ENCODE results near the gene TMEM44. TPM values are rescaled to one million over a fixed set of nuclear protein-coding genes. Genes with fewer than 3 reads are reported as not detected.

TMEM44 gene
- total and polyA plus RNA-seq, 2 of the 4 experiments (the other 2 are of a cell fraction), result 9.7 to 24.2 TPM

DNA sequence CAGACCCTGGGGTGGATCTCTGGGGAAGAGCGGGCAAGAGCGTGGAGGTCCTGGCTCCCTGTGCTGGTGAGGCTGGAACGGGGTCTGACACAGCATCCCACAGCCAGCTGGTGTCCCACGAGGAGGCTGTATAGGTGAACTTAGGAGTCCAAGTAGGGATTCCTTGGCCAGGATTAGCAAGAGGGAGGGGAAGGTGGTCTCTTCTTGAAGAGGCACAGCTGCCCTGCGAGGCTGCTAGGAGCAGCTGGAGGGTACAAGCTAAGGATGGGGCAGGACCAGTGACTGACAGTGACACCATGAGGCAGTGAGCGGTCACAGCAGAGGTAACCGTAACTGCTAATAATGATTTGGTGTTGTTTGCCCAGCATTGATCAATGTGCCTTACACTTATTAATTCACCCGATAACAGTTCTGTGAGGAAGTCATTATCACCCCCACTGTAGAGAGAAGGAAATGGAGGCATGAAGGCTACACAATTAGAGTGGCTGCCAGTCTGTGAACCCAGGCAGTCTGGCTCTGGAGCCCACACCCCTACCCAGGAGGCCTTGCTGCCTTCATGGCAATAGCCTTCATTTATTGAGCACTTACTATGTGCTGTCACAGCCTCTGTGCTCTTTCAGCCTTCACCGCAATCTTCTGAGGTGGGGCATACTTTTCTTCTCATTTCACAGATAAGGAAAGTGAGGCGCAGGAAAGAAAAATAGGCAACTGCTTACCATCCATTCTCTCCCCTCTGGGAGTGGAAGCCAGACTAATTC lies 59.4 kb downstream of the TMEM44 start:
- H2BK120ac ChIP-seq (ENCODE audit: low read depth, low read length), result peak overlapping the region; percentile 100
- H4K91ac ChIP-seq (ENCODE audit: insufficient read depth, low read depth, low read length), result peak overlapping the region; percentile 97
- H3K27me3 ChIP-seq (ENCODE audit: control insufficient read depth, insufficient read depth, low read length), result no peaks in the 10 kb centered on the region
- H2AK9ac ChIP-seq (replicated peaks; ENCODE audit: low read depth, low read length, poor library complexity), result peak overlapping the region; percentile 12
- H3K4me3 ChIP-seq (ENCODE audit: insufficient read depth, low read depth, low read length), result no peak overlapping the region
- H2AFZ ChIP-seq (replicated peaks; ENCODE audit: low read length, poor library complexity), result peak overlapping the region; percentile 9
- ChIA-PET CTCF (interaction anchor here (0.6 to 2.6 kb wide), 4 partner anchors 85 to 103 kb away, joined by 3 to 10 read pairs (median 6); no protein-coding TSS in a partner anchor), POLR2A (ENCODE audit: unreplicated experiment) (no interaction called here)
- peak overlapping the region; percentile 19 for H2BK5ac ChIP-seq (ENCODE audit: low read depth, low read length, poor library complexity, severe bottlenecking)
- H4K8ac ChIP-seq (ENCODE audit: low read depth in 2 of 2, low read length in 2 of 2), result peak overlapping the region; percentile 90 to 99
- H3K56ac ChIP-seq (ENCODE audit: extremely low read depth, insufficient read depth, low read length), result no peak overlapping the region
- peak overlapping the region; percentile 87 for H2AK5ac ChIP-seq (ENCODE audit: low read depth, low read length)
- intact Hi-C loops (cut with micrococcal nuclease), result loop anchor here (1.0 to 2.0 kb wide), 2 partner anchors 89 to 102 kb away; no protein-coding TSS in a partner anchor
- no peaks in the 10 kb centered on the region for H3K9me3 ChIP-seq (ENCODE audit: control insufficient read depth, insufficient read depth, low read length)
- no peak overlapping the region for H3K4me2 ChIP-seq (ENCODE audit: low read depth, low read length)
- H3K9ac ChIP-seq (ENCODE audit: low read depth, low read length), result no peak overlapping the region
- peak overlapping the region; percentile 99 for H2BK20ac ChIP-seq (ENCODE audit: low read depth, low read length)
- H3K9me1 ChIP-seq (ENCODE audit: insufficient read depth, low read length), result peaks cover 33% of the 10 kb centered on the region
- H4K5ac ChIP-seq (ENCODE audit: low read depth, low read length), result peak overlapping the region; percentile 9; the same call in 1 of the 2 replicates
- no TSS peak for BruUV-seq (replicated peaks)
- DNase-seq (peak; percentile 68), ATAC-seq (ENCODE audit: low read depth) (peak; percentile 27; the same call in 1 of the 2 replicates)
- peak overlapping the region; percentile 25 for H3K27ac ChIP-seq (ENCODE audit: insufficient read depth, low read length)
- H3K79me1 ChIP-seq (ENCODE audit: low read depth in 1 of 2, low read length in 2 of 2), result peaks cover 0 to 33% of the 10 kb centered on the region in 2 experiments; a peak in 2 of 4 replicates
- H4K20me1 ChIP-seq (ENCODE audit: insufficient read depth, low read length), result no peaks in the 10 kb centered on the region
- peak overlapping the region; percentile 48; the same call in 1 of the 2 replicates for H3K18ac ChIP-seq (ENCODE audit: low read depth, low read length)
- H3K4me1 ChIP-seq (ENCODE audit: control insufficient read depth, insufficient read depth, low read length), result peaks cover 32% of the 10 kb centered on the region
- dilution Hi-C loops (cut with HindIII; ENCODE audit: low sequenced_read_pairs, unreplicated experiment), result no loop called here
- H3K14ac ChIP-seq (replicated peaks; ENCODE audit: low read depth, low read length), result peak overlapping the region; percentile 10
- peak overlapping the region; percentile 99 for H3K4ac ChIP-seq (ENCODE audit: low read depth, low read length)
- in situ Hi-C loops (cut with MboI; ENCODE audit: low sequenced_read_pairs), result no loop called here
- H2BK15ac ChIP-seq (ENCODE audit: low read depth, low read length), result peak overlapping the region; percentile 92; the same call in 2 of the 3 replicates
- 92% methylated on average over 2 of the region's 10 CpGs; no CpG with 5 or more reads in 1 of the 2 experiments for WGBS, 2 experiments (ENCODE audit: extremely low coverage in 2 of 2, insufficient read length in 1 of 2)
- no peaks in the 10 kb centered on the region for H3K36me3 ChIP-seq (ENCODE audit: control insufficient read depth, insufficient read depth, low read length)
- H3K23ac ChIP-seq (ENCODE audit: low read depth, low read length), result peak overlapping the region; percentile 48; the same call in 1 of the 2 replicates
- peak; percentile 33; the same call in 1 of the 2 replicates for TF ChIP-seq SMC3 (IDR thresholded peaks at IDR 0.05; ENCODE audit: low read depth, low read length)
- no peak for TF ChIP-seq BHLHE40 (IDR thresholded peaks at IDR 0.05; ENCODE audit: low read depth, low read length)
- TF ChIP-seq MAZ (IDR thresholded peaks at IDR 0.05; ENCODE audit: borderline replicate concordance, low read depth, low read length), result no peak
- TF ChIP-seq MAFK (IDR thresholded peaks at IDR 0.05; ENCODE audit: low read depth, low read length), result no peak
- no peak for TF ChIP-seq CEBPB (IDR thresholded peaks at IDR 0.05; ENCODE audit: low read depth, low read length)
- TF ChIP-seq, protein P1, sequence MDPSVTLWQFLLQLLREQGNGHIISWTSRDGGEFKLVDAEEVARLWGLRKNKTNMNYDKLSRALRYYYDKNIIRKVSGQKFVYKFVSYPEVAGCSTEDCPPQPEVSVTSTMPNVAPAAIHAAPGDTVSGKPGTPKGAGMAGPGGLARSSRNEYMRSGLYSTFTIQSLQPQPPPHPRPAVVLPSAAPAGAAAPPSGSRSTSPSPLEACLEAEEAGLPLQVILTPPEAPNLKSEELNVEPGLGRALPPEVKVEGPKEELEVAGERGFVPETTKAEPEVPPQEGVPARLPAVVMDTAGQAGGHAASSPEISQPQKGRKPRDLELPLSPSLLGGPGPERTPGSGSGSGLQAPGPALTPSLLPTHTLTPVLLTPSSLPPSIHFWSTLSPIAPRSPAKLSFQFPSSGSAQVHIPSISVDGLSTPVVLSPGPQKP (IDR thresholded peaks at IDR 0.05; ENCODE audit: borderline replicate concordance, low read depth, low read length), result no peak
- peak; percentile 73 for TF ChIP-seq POLR2A (IDR thresholded peaks at IDR 0.05; ENCODE audit: low read depth, low read length)
- TF ChIP-seq NFE2L2 (IDR thresholded peaks at IDR 0.05; ENCODE audit: low read depth, low read length), result no peak
- TF ChIP-seq RCOR1 (IDR thresholded peaks at IDR 0.05; ENCODE audit: insufficient replicate concordance, low read length), result no peak
- TF ChIP-seq RAD21 (IDR thresholded peaks at IDR 0.05; ENCODE audit: low read length), result peak; percentile 67
- TF ChIP-seq, protein P2, sequence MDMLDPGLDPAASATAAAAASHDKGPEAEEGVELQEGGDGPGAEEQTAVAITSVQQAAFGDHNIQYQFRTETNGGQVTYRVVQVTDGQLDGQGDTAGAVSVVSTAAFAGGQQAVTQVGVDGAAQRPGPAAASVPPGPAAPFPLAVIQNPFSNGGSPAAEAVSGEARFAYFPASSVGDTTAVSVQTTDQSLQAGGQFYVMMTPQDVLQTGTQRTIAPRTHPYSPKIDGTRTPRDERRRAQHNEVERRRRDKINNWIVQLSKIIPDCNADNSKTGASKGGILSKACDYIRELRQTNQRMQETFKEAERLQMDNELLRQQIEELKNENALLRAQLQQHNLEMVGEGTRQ (IDR thresholded peaks at IDR 0.05; ENCODE audit: low read depth, low read length), result no peak
- TF ChIP-seq FOS (IDR thresholded peaks at IDR 0.05; ENCODE audit: low read depth, low read length), result no peak
- TF ChIP-seq MXI1 (IDR thresholded peaks at IDR 0.05; ENCODE audit: borderline replicate concordance, low read depth, low read length), result no peak
- TF ChIP-seq, protein P3, sequence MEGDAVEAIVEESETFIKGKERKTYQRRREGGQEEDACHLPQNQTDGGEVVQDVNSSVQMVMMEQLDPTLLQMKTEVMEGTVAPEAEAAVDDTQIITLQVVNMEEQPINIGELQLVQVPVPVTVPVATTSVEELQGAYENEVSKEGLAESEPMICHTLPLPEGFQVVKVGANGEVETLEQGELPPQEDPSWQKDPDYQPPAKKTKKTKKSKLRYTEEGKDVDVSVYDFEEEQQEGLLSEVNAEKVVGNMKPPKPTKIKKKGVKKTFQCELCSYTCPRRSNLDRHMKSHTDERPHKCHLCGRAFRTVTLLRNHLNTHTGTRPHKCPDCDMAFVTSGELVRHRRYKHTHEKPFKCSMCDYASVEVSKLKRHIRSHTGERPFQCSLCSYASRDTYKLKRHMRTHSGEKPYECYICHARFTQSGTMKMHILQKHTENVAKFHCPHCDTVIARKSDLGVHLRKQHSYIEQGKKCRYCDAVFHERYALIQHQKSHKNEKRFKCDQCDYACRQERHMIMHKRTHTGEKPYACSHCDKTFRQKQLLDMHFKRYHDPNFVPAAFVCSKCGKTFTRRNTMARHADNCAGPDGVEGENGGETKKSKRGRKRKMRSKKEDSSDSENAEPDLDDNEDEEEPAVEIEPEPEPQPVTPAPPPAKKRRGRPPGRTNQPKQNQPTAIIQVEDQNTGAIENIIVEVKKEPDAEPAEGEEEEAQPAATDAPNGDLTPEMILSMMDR (conservative IDR thresholded peaks at IDR 0.05; ENCODE audit: low read depth, low read length), result peak; percentile 47; the same call in 1 of the 2 replicates
